Type B pancreatic cell (in vitro differentiated cells): ENCODE measurements around the gene TIMM10. TPM values are rescaled to one million over a fixed set of nuclear protein-coding genes. Genes with fewer than 3 reads are reported as not detected.
A peak's percentile ranks its signal among the peaks of the same experiment; 100 is the strongest.

Experiments
- DNase-seq: peaks from one replicate; pipeline ENCODE4 v3.0.0; 2021; ENCODE audit warnings: mixed read lengths; ENCODE audit not compliant: unreplicated experiment; ENCODE audit errors: extremely low spot score
- H3K27ac Mint-ChIP-seq: 2 replicates; pipeline ENCODE4 v1.8.0; 2021; ENCODE audit warnings: mild to moderate bottlenecking, mixed read lengths
- H3K27me3 Mint-ChIP-seq: 2 replicates; pipeline ENCODE4 v1.8.0; 2021; ENCODE audit warnings: mixed read lengths
- H3K36me3 Mint-ChIP-seq: 2 replicates; pipeline ENCODE4 v1.8.0; 2021; ENCODE audit warnings: mixed read lengths
- H3K4me1 Mint-ChIP-seq: one replicate; pipeline ENCODE4 v1.8.0; 2021; ENCODE audit warnings: mixed read lengths; ENCODE audit not compliant: unreplicated experiment
- H3K4me3 Mint-ChIP-seq: 2 replicates; pipeline ENCODE4 v1.8.0; 2021; ENCODE audit warnings: mild to moderate bottlenecking, mixed read lengths
- H3K9me3 Mint-ChIP-seq: 2 replicates; pipeline ENCODE4 v1.8.0; 2021; ENCODE audit warnings: mixed read lengths
- total RNA-seq: library from RNA; stranded (reverse); gene quantifications from 2 replicates; pipeline ENCODE4 v1.2.1, GENCODE V29; 2021; ENCODE audit warnings: low replicate concordance
- TF ChIP-seq, protein P1 (sequence below): fragments of 200-600 bp; sonication (generic); conservative IDR thresholded peaks from 2 replicates; pipeline ENCODE4 v1.5.0; 2021; ENCODE audit warnings: antibody characterized with exemption, mild to moderate bottlenecking

The TIMM10 gene
- total RNA-seq, 1 donor from 2014 or later = 64.2 TPM

DNA sequence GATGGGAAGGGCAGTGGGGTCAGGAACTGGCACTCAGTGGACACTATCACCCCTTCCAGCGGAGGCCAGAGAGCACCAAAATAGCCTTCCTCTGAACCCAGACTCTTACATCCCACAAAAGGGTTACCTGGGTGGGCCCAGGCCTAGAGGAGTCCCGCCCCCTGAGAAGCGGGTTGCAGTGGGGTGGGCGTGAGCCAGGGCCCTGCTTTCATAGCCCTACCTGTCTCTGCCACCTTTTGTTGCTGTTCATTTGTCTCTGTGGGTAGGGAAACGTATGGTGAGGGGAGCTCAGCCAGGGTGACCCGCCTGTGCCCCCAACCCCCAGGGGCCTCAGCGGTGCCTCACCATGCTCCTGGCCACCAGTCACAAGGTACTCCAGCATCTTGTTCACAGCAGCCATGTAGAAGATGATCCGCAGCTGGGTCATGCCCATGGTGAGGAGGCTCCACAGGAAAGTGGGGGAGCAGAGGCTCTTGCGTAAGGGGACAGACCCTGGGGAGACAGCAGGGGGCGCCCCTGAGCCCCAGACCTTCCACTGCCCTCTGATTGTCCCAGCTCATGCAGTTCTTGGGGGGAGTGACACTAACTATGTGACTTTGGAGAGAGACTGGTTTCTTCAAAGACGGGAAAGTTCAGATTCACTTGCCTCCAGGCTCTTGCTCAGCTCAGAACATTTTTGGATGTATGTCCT, 39.0 kb downstream of the TIMM10 start:
- peaks cover 2% of the 10 kb centered on the region for H3K27me3 Mint-ChIP-seq
- no peaks in the 10 kb centered on the region for H3K9me3 Mint-ChIP-seq
- H3K4me3 Mint-ChIP-seq = no peak overlapping the region
- TF ChIP-seq, protein P1, sequence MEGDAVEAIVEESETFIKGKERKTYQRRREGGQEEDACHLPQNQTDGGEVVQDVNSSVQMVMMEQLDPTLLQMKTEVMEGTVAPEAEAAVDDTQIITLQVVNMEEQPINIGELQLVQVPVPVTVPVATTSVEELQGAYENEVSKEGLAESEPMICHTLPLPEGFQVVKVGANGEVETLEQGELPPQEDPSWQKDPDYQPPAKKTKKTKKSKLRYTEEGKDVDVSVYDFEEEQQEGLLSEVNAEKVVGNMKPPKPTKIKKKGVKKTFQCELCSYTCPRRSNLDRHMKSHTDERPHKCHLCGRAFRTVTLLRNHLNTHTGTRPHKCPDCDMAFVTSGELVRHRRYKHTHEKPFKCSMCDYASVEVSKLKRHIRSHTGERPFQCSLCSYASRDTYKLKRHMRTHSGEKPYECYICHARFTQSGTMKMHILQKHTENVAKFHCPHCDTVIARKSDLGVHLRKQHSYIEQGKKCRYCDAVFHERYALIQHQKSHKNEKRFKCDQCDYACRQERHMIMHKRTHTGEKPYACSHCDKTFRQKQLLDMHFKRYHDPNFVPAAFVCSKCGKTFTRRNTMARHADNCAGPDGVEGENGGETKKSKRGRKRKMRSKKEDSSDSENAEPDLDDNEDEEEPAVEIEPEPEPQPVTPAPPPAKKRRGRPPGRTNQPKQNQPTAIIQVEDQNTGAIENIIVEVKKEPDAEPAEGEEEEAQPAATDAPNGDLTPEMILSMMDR = peak; percentile 74
- H3K36me3 Mint-ChIP-seq = no peaks in the 10 kb centered on the region
- no peak overlapping the region for H3K27ac Mint-ChIP-seq
- H3K4me1 Mint-ChIP-seq = peaks cover 6% of the 10 kb centered on the region
- DNase-seq = no peak

DNA sequence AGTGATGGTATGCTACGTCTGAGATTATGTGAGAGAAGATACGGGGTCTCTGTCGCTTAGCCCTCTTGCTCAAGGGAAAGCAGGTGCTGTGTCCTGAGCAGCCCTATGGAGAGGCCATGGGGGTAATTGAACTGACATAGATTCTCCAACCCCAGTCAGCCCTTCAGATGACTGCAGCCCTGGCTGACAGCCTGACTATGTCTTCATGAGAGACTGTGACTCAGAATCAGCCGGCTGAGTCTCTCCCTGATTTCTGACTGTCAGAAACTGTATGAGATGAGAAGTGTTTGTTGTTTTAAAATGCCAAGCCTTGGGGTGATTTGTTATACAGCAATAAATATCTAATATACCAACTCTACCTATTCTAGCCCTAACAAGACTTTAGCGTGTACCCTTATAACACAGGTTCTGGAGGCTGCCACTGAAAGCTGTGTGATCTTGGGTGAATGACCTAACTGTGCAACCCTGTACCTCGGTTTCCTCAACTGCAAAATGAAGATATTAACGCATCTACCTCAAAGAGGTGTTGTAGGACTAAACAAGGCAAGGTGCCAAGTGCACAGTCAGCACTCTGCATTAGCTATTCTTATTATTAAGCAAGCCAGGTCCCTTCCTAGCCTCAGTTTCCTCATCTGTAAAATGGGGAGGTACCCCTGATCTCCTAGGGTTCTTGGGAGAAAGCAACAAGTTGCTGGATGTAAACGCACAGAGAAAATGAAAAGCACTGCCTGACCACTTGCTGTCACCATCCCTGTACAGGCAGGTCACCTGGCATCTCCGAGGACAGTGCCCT, 39.9 kb downstream of the TIMM10 start:
- Mint-ChIP-seq H3K27me3 (peaks cover 4% of the 10 kb centered on the region), H3K27ac (no peak overlapping the region), H3K4me3 (no peak overlapping the region), H3K36me3 (no peaks in the 10 kb centered on the region), H3K4me1 (no peaks in the 10 kb centered on the region), H3K9me3 (no peaks in the 10 kb centered on the region)
- TF ChIP-seq, protein P1 = no peak
- no peak for DNase-seq

- Mint-ChIP-seq H3K9me3 (no peaks in the 10 kb centered on the region), H3K4me3 (no peak overlapping the region), H3K27me3 (peaks cover 18% of the 10 kb centered on the region), H3K4me1 (no peaks in the 10 kb centered on the region), H3K27ac (no peak overlapping the region), H3K36me3 (no peaks in the 10 kb centered on the region)
- TF ChIP-seq, protein P1 = no peak
- no peak for DNase-seq
Observed at GRCh38 chr11:57487920-57488659, 42.5 kb downstream of the TIMM10 start.

DNA sequence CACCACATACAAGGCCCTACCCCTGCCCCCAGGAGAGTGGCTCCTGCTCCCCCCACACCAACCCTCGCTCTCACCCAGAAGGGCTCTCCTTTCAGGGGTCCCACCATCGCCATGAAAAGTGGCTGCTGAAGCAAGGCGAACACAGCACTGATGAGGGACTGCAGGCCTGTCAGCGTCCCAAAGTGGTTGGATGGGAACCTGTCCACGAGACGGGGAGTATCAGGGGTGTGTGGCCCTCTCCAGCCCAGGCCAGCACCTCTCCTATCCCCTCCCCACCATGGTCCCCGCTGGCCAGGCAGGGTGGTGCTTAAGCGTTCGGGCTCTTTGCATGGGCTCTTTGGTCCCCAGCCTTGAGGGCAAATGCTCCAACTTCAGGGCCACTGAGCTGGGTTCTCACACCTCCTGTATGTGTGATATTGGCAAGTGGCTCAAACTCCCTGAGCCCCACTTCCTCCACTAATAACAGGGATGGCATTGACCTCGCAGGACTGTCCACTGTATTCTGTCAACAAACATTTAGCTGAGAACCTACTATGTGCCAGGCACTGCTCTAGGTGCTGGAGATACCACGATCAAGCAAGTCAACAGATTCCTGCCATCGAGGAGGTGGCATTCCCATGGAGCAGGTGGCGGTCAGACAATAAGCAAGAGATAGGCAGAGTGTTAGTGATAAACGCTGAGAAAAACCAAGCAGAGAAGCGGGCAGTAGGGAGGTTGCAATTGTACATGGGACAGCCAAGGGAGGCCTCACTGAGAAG, 43.4 kb downstream of the TIMM10 start:
- Mint-ChIP-seq H3K4me1 (no peaks in the 10 kb centered on the region), H3K27ac (no peak overlapping the region), H3K27me3 (peaks cover 20% of the 10 kb centered on the region), H3K4me3 (no peak overlapping the region), H3K36me3 (no peaks in the 10 kb centered on the region), H3K9me3 (no peaks in the 10 kb centered on the region)
- TF ChIP-seq, protein P1 = no peak
- no peak for DNase-seq
